Activated CD4-positive, alpha-beta T cell treated with anti-CD3 and anti-CD28 coated beads, Interleukin-2, amount 10 ng/mL, durations not matched to agents 7 days and 5 days (primary cell): ENCODE results near the gene CCR9. TPM values are rescaled to one million over a fixed set of nuclear protein-coding genes. Genes with fewer than 3 reads are reported as not detected.

ENCODE experiments used
- CTCF ChIA-PET: fragments of 350-600 bp; sonication (Branson Sonifier 250); formaldehyde crosslinking; loops from one replicate; lab custom pipeline; 2021; ENCODE audit warnings: antibody characterized with exemption; lab: Charles Lee
- POLR2A ChIA-PET: fragments of 350-600 bp; sonication (Branson Sonifier 250); formaldehyde crosslinking; loops from one replicate; lab custom pipeline; 2021; ENCODE audit warnings: antibody characterized with exemption; lab: Charles Lee
- DNase-seq: peaks from one replicate; pipeline ENCODE4 v3.0.0-alpha.2; 2020
- H3K27ac Mint-ChIP-seq: one replicate; pipeline ENCODE4 v1.8.0; 2021; ENCODE audit warnings: mild to moderate bottlenecking, moderate library complexity, mixed read lengths
- H3K27me3 Mint-ChIP-seq: one replicate; pipeline ENCODE4 v1.8.0; 2021; ENCODE audit warnings: mixed read lengths
- H3K36me3 Mint-ChIP-seq: one replicate; pipeline ENCODE4 v1.8.0; 2021; ENCODE audit warnings: low read depth, mixed read lengths
- H3K4me1 Mint-ChIP-seq: one replicate; pipeline ENCODE4 v1.8.0; 2021; ENCODE audit warnings: mixed read lengths
- H3K4me3 Mint-ChIP-seq: one replicate; pipeline ENCODE4 v1.8.0; 2021; ENCODE audit warnings: mild to moderate bottlenecking, moderate library complexity, mixed read lengths
- H3K9me3 Mint-ChIP-seq: one replicate; pipeline ENCODE4 v1.8.0; 2021; ENCODE audit warnings: mixed read lengths
- total RNA-seq, 2 experiments: library from RNA; stranded (reverse); gene quantifications; one replicate each; pipeline ENCODE4 v1.2.3, GENCODE V29; 2021

The CCR9 gene
- total RNA-seq, 2 experiments from 2014 or later, result 0.15 TPM; not detected in 1

DNA sequence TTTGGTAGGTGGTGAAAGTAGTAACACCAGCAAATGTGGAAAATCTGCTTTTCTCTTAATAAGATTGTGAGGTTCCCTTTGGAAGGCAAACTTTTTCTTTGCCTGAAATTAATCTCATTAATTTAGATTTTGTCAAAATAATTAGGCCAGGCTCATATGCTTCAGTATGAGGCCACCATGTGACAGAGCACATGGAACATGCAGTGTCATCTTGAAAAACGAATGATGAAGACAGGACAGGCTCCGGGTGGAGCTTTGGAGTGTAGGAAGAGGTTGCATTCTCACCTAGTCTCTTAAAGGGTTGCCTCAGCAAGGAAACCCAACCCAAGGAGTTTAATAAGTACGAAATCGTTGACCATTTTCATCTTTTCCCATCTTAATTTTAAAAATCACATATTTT is 25.9 kb upstream of the CCR9 start:
- DNase-seq, result no peak
- H3K4me1 Mint-ChIP-seq, result peaks cover 31% of the 10 kb centered on the region
- no peak overlapping the region for H3K27ac Mint-ChIP-seq
- POLR2A ChIA-PET, result no interaction called here
- no peak overlapping the region for H3K4me3 Mint-ChIP-seq
- peaks cover 12% of the 10 kb centered on the region for H3K36me3 Mint-ChIP-seq
- H3K27me3 Mint-ChIP-seq, result peaks cover 76% of the 10 kb centered on the region
- H3K9me3 Mint-ChIP-seq, result peaks cover 13% of the 10 kb centered on the region
- CTCF ChIA-PET, result interaction anchor here (0.5 kb wide), 1 partner anchor 349 kb away, joined by 3 read pairs; no protein-coding TSS in a partner anchor

DNA sequence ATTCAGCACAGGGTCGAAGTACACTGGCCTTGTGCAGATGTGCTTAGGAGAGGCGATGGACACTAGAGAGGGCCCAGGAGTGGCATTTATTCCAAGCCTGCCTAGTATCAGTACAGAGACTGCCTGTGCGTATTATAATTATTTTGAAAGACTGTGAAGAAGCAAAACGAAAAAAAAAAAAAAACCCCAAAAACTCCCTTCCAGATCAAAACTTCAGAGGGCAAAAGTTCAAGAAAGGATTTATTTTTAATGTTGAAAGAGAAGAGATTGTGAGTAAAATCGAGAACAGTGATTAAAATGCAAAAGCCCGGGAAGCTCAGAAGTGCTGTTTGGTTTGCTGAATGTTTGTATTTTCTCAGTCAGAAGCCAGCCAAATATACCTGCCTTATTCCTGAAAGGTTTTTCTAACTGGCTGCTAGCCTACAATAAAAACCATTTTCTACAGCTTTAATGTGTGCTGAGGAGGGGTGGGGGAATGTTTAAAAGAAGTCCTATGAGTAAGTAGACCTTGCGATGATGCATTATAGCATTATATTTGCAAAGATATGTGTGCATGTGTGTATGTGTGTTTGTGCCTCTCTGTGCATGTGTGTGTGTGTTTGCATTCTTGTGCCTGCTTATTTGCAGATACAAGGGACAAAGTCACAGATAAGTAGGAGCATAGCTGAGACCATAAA is 25.2 kb upstream of the CCR9 start:
- DNase-seq, result no peak
- Mint-ChIP-seq H3K36me3 (peaks cover 12% of the 10 kb centered on the region), H3K27ac (no peak overlapping the region), H3K9me3 (peaks cover 13% of the 10 kb centered on the region), H3K4me1 (peaks cover 32% of the 10 kb centered on the region), H3K4me3 (no peak overlapping the region), H3K27me3 (peaks cover 78% of the 10 kb centered on the region)
- POLR2A ChIA-PET, result no interaction called here
- CTCF ChIA-PET, result interaction anchor here (0.6 to 1.2 kb wide), 3 partner anchors 68 to 631 kb away, joined by 3 to 6 read pairs (median 5); no protein-coding TSS in a partner anchor

DNA sequence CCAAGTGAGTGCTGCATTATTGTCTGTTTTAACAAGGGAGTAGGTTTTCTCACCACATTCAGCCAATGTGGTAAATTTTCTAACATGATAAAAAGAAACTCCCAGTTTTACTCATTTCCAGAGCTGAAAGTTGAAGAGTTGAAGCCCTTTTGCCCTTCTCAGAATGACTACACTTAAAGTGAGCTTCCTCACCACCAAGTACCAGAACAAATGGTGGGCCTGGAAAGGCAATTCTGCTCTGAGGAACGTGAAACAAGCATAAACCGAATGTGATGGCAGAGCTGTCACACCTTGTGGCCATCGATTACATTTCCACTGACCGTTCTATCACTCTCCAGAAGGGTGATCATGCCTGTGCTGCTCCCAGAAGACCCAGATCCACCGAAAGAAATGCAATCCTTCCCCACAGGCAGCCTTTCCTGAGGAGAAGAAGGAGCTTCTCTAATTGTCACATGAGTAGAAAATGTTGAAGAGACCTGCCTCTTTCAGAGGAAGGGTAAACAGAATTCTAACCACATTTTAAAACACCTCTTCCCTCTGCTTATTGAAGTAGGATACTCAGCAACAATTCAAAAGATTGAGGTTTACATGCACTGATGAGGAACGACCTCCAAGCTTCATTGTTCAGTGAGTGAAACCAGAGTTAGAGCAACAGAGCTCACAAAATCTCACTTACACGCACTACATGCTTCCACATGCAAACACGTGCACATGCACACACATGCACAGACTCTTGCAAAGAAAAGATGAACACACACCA is 21.4 kb upstream of the CCR9 start:
- H3K27me3 Mint-ChIP-seq, result peaks cover 84% of the 10 kb centered on the region
- peaks cover 40% of the 10 kb centered on the region for H3K4me1 Mint-ChIP-seq
- H3K4me3 Mint-ChIP-seq, result no peak overlapping the region

DNA sequence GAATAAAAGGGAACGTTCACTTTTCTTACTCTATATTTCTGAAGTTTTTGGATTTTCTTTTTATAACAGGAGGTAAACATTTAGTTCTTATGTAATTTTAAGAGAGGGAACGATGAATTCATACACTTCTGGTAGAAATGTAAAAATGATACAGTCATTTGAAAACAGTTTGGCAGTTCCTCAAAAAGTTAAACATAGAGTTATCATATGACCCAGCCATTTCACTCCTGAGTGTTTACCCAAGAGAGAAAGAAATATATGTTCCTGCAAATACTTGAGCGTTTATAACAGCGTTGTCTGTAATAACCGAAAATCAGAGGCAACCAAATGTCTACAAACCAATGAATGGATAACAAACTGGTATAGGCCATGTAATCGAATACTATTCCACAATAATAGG is 20.8 kb upstream of the CCR9 start:
- H3K36me3 Mint-ChIP-seq, result peaks cover 10% of the 10 kb centered on the region
- ChIA-PET CTCF (interaction anchor here (1.0 to 1.2 kb wide), 5 partner anchors 8 to 213 kb away, joined by 3 to 6 read pairs (median 4); no protein-coding TSS in a partner anchor), POLR2A (no interaction called here)
- no peak for DNase-seq
- peaks cover 45% of the 10 kb centered on the region for H3K4me1 Mint-ChIP-seq
- H3K9me3 Mint-ChIP-seq, result peaks cover 9% of the 10 kb centered on the region
- H3K27me3 Mint-ChIP-seq, result peaks cover 86% of the 10 kb centered on the region
- H3K27ac Mint-ChIP-seq, result no peak overlapping the region
- no peak overlapping the region for H3K4me3 Mint-ChIP-seq

More for the DNA sequence above, 21.4 kb upstream of the CCR9 start:
- H3K36me3 Mint-ChIP-seq, result peaks cover 10% of the 10 kb centered on the region
- POLR2A ChIA-PET, result no interaction called here
- peak; percentile 14 for DNase-seq
- peaks cover 9% of the 10 kb centered on the region for H3K9me3 Mint-ChIP-seq
- CTCF ChIA-PET, result interaction anchor here (0.8 to 1.2 kb wide), 6 partner anchors 9 to 214 kb away, joined by 3 to 6 read pairs (median 4); no protein-coding TSS in a partner anchor
- H3K27ac Mint-ChIP-seq, result no peak overlapping the region

DNA sequence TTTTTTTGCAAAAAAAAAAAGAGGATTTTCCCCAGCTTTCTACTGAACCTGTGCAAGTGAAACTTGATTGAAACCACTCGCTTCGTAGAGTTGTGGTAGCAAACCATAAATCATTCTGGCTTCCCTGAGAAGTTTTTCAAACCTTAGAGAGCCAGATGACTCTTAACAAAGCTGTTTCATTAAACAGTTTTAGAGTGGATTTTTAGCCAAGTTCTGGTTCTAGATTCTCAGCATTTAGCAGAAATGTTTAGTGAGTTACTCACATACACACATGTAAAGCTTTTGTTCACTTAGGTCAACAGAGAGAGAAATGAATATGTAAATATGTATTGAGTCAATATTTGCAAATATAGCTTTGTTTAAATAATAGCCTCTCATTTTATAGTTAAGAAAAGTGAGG is 18.1 kb upstream of the CCR9 start:
- no peak for DNase-seq
- Mint-ChIP-seq H3K27me3 (peaks cover 86% of the 10 kb centered on the region), H3K27ac (no peak overlapping the region), H3K4me3 (no peak overlapping the region), H3K9me3 (peaks cover 12% of the 10 kb centered on the region), H3K36me3 (peaks cover 6% of the 10 kb centered on the region), H3K4me1 (peaks cover 37% of the 10 kb centered on the region)
- ChIA-PET CTCF (interaction anchor here (0.6 to 1.1 kb wide), 3 partner anchors 211 to 688 kb away, joined by 3 to 4 read pairs (median 3); no protein-coding TSS in a partner anchor), POLR2A (no interaction called here)

GRCh38 chr3:45868650-45869049 is 17.7 kb upstream of the CCR9 start:
- Mint-ChIP-seq H3K27me3 (peaks cover 84% of the 10 kb centered on the region), H3K4me3 (no peak overlapping the region), H3K4me1 (peaks cover 35% of the 10 kb centered on the region), H3K9me3 (peaks cover 8% of the 10 kb centered on the region), H3K27ac (no peak overlapping the region), H3K36me3 (peaks cover 2% of the 10 kb centered on the region)
- ChIA-PET POLR2A (no interaction called here), CTCF (interaction anchor here (0.6 to 1.1 kb wide), 3 partner anchors 210 to 689 kb away, joined by 3 to 4 read pairs (median 3); no protein-coding TSS in a partner anchor)
- DNase-seq, result no peak

GRCh38 chr3:45869638-45870037 is 16.7 kb upstream of the CCR9 start:
- Mint-ChIP-seq H3K27ac (no peak overlapping the region), H3K36me3 (peaks cover 2% of the 10 kb centered on the region), H3K4me3 (no peak overlapping the region), H3K9me3 (peaks cover 8% of the 10 kb centered on the region), H3K27me3 (peaks cover 88% of the 10 kb centered on the region), H3K4me1 (peaks cover 33% of the 10 kb centered on the region)
- CTCF ChIA-PET, result interaction anchor here (0.7 kb wide), 1 partner anchor 207 kb away, joined by 3 read pairs; no protein-coding TSS in a partner anchor
- POLR2A ChIA-PET, result no interaction called here
- no peak for DNase-seq

GRCh38 chr3:45870099-45870498 is 16.2 kb upstream of the CCR9 start:
- ChIA-PET POLR2A (no interaction called here), CTCF (interaction anchor here (0.7 kb wide), 1 partner anchor 206 kb away, joined by 3 read pairs; no protein-coding TSS in a partner anchor)
- peaks cover 8% of the 10 kb centered on the region for H3K9me3 Mint-ChIP-seq
- no peak overlapping the region for H3K4me3 Mint-ChIP-seq
- H3K36me3 Mint-ChIP-seq, result peaks cover 2% of the 10 kb centered on the region
- peaks cover 29% of the 10 kb centered on the region for H3K4me1 Mint-ChIP-seq
- peak overlapping the region; percentile 2 for H3K27ac Mint-ChIP-seq
- H3K27me3 Mint-ChIP-seq, result peaks cover 87% of the 10 kb centered on the region
- DNase-seq, result peak; percentile 78

DNA sequence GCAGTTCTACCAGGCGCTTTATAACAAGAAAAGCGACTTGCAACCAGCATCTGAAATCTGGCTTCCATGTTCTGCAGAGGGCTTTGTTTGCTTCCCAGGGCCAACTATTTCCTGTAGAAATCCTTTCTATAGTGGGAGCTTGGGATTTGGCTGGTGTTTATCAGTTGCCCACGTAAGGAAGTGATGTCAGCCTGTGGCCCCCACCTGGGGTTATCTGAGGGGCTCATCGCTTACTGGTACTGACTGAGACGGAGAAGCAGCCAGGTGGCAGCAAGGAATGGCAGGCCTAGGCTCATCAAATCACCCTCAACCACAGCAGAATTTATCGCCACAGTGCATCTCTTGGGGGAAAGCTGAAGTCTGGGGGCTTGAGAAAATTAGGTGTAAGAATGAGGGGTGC is 14.6 kb upstream of the CCR9 start:
- POLR2A ChIA-PET, result no interaction called here

DNA sequence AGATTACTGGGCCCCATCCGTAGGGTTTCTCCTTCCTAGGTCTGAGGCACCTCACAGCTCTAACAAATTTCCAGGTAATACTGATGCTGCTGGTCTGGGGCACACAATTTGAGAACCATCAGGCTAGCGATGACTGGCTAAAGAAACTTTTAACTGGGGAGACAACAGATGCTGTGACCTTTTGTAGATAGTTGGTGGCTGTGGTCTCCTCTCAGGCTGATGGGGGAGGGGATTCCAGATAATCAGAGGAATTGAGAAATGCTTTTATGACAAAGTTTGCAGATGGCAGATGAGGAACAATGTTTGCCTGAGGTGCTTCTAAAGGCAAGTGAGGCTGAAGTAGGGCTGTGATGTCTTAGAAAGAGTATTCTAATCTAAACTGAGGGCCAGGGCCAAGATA is 13.8 kb upstream of the CCR9 start:
- no peak for DNase-seq
- Mint-ChIP-seq H3K36me3 (peaks cover 2% of the 10 kb centered on the region), H3K27ac (no peak overlapping the region), H3K9me3 (peaks cover 8% of the 10 kb centered on the region), H3K4me3 (no peak overlapping the region), H3K27me3 (peaks cover 79% of the 10 kb centered on the region), H3K4me1 (peaks cover 23% of the 10 kb centered on the region)
- CTCF ChIA-PET, result no interaction called here
- POLR2A ChIA-PET, result no interaction called here

More for the DNA sequence above, 14.6 kb upstream of the CCR9 start:
- Mint-ChIP-seq H3K27me3 (peaks cover 84% of the 10 kb centered on the region), H3K36me3 (peaks cover 2% of the 10 kb centered on the region), H3K4me1 (peaks cover 23% of the 10 kb centered on the region), H3K9me3 (peaks cover 8% of the 10 kb centered on the region), H3K4me3 (no peak overlapping the region), H3K27ac (no peak overlapping the region)
- no peak for DNase-seq
- CTCF ChIA-PET, result no interaction called here

DNA sequence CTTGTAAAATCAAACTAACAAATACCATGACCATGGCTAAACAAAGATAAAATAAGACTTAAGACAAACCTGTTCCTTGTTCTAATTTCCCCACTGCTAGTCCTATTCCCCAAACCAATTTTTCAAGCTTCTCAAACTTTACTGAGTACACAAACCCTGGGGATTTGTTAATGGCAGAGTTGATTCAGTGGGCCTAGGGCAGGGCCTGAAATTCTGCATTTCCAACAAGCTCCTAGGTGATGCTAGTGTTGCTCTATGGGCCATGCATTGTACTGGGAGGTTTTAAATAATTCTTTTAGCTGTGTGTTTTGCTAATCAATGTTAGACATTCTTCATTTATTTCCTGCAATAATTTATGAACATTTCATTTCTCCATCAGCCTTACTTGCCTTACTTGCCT is 13.3 kb upstream of the CCR9 start:
- ChIA-PET CTCF (interaction anchor here (0.8 to 1.1 kb wide), 2 partner anchors 8 to 34 kb away, joined by 3 to 5 read pairs; no protein-coding TSS in a partner anchor), POLR2A (no interaction called here)
- H3K27ac Mint-ChIP-seq, result no peak overlapping the region
- H3K36me3 Mint-ChIP-seq, result peaks cover 2% of the 10 kb centered on the region
- no peak overlapping the region for H3K4me3 Mint-ChIP-seq
- H3K27me3 Mint-ChIP-seq, result peaks cover 77% of the 10 kb centered on the region
- peaks cover 8% of the 10 kb centered on the region for H3K9me3 Mint-ChIP-seq
- DNase-seq, result no peak
- H3K4me1 Mint-ChIP-seq, result peaks cover 23% of the 10 kb centered on the region

- no peak overlapping the region for H3K4me3 Mint-ChIP-seq
- peaks cover 23% of the 10 kb centered on the region for H3K4me1 Mint-ChIP-seq
- ChIA-PET POLR2A (no interaction called here), CTCF (interaction anchor here (0.8 to 1.1 kb wide), 2 partner anchors 9 to 35 kb away, joined by 3 to 5 read pairs; no protein-coding TSS in a partner anchor)
- peaks cover 74% of the 10 kb centered on the region for H3K27me3 Mint-ChIP-seq
- peaks cover 8% of the 10 kb centered on the region for H3K9me3 Mint-ChIP-seq
- DNase-seq, result no peak
- H3K36me3 Mint-ChIP-seq, result peaks cover 2% of the 10 kb centered on the region
- H3K27ac Mint-ChIP-seq, result no peak overlapping the region
Observed at GRCh38 chr3:45873638-45874037, 12.7 kb upstream of the CCR9 start.
